GM23338 (cell line): ENCODE data around the gene DYRK1A. TPM values are rescaled to one million over a fixed set of nuclear protein-coding genes. Genes with fewer than 3 reads are reported as not detected.

Source experiments
- ATAC-seq: fragments of 200-7000 bp; cut with Tn5 transposase; 3 replicates; pipeline ENCODE4 v1.9.1; 2020
- DNase-seq: peaks from one replicate; pipeline ENCODE4 v3.0.0-alpha.2; 2015; ENCODE audit warnings: low spot score
- H2AFZ ChIP-seq: fragments of 200-600 bp; sonication (generic); 2 replicates; pipeline ENCODE4 v1.8.0; 2016; ENCODE audit warnings: antibody characterized with exemption, mild to moderate bottlenecking, moderate library complexity
- H3F3A ChIP-seq: fragments of 200-600 bp; sonication (generic); replicated peaks from 2 replicates; pipeline ENCODE4 v1.8.0; 2017; ENCODE audit warnings: antibody characterized with exemption, mixed run types, low read depth
- H3K27ac ChIP-seq: fragments of 200-600 bp; sonication (generic); 2 replicates; pipeline ENCODE4 v1.6.1; 2016; ENCODE audit warnings: low read depth
- H3K27me3 ChIP-seq: fragments of 200-600 bp; sonication (generic); 2 replicates; pipeline ENCODE4 v1.8.0; 2016; ENCODE audit warnings: mild to moderate bottlenecking, mixed run types, moderate library complexity; ENCODE audit not compliant: insufficient read depth
- H3K36me3 ChIP-seq: fragments of 200-600 bp; sonication (generic); 2 replicates; pipeline ENCODE4 v1.8.0; 2016; ENCODE audit warnings: mild to moderate bottlenecking; ENCODE audit not compliant: insufficient read depth
- H3K4me1 ChIP-seq: fragments of 200-600 bp; sonication (generic); 2 replicates; pipeline ENCODE4 v1.8.0; 2016; ENCODE audit warnings: mild to moderate bottlenecking, moderate library complexity; ENCODE audit not compliant: insufficient read depth
- H3K4me2 ChIP-seq: fragments of 200-600 bp; sonication (generic); 2 replicates; pipeline ENCODE4 v1.7.1; 2017; ENCODE audit warnings: mixed run types
- H3K4me3 ChIP-seq: fragments of 200-600 bp; sonication (generic); 2 replicates; pipeline ENCODE4 v1.6.1; 2016; ENCODE audit warnings: mixed run types
- H3K79me2 ChIP-seq: fragments of 200-600 bp; sonication (generic); replicated peaks from 2 replicates; pipeline ENCODE4 v1.8.0; 2017; ENCODE audit warnings: mild to moderate bottlenecking; ENCODE audit not compliant: insufficient read depth
- H3K9me2 ChIP-seq: fragments of 200-600 bp; sonication (generic); 2 replicates; pipeline ENCODE4 v1.8.0; 2017; ENCODE audit not compliant: insufficient read depth
- H4K20me1 ChIP-seq: fragments of 200-600 bp; sonication (generic); replicated peaks from 2 replicates; pipeline ENCODE4 v1.8.0; 2017; ENCODE audit warnings: mild to moderate bottlenecking; ENCODE audit not compliant: insufficient read depth
- H3K27ac Mint-ChIP-seq: 2 replicates; pipeline ENCODE4 v1.8.0; 2020; ENCODE audit warnings: inconsistent platforms, mild to moderate bottlenecking, moderate library complexity, mixed read lengths
- H3K27me3 Mint-ChIP-seq: 3 replicates; pipeline ENCODE4 v1.8.0; 2022; ENCODE audit warnings: low read depth, mild to moderate bottlenecking, moderate library complexity, mixed read lengths, inconsistent platforms; ENCODE audit not compliant: insufficient read depth, poor library complexity
- H3K36me3 Mint-ChIP-seq: 3 replicates; pipeline ENCODE4 v1.8.0; 2021; ENCODE audit warnings: low read depth, mild to moderate bottlenecking, inconsistent platforms, moderate library complexity, mixed read lengths
- H3K4me1 Mint-ChIP-seq: 3 replicates; pipeline ENCODE4 v1.8.0; 2020; ENCODE audit warnings: mild to moderate bottlenecking, inconsistent platforms, mixed read lengths
- H3K4me3 Mint-ChIP-seq: 3 replicates; pipeline ENCODE4 v1.8.0; 2021; ENCODE audit warnings: moderate library complexity, mild to moderate bottlenecking, inconsistent platforms, mixed read lengths
- H3K9me3 Mint-ChIP-seq: 3 replicates; pipeline ENCODE4 v1.8.0; 2020; ENCODE audit warnings: moderate library complexity, mild to moderate bottlenecking, inconsistent platforms, mixed read lengths
- CREB1 ChIP-seq: fragments of 250-450 bp; sonication (Bioruptor Pico); IDR thresholded peaks from 2 replicates; pipeline ENCODE4 v1.5.0; 2020; ENCODE audit warnings: low read depth, mild to moderate bottlenecking, moderate library complexity
- CTCF ChIP-seq, 2 experiments: fragments of 200-600 bp in 1 of 2; sonication (generic) in 1 of 2; conservative IDR thresholded peaks; 2 replicates each; pipeline versions ENCODE4 v1.5.1 to v1.6.1; 2016 to 2017; ENCODE audit warnings: antibody characterized with exemption in 2 of 2, low read depth in 2 of 2, mild to moderate bottlenecking in 2 of 2, moderate library complexity in 1 of 2
- ETS1 ChIP-seq: IDR thresholded peaks from 2 replicates; pipeline ENCODE4 v1.6.1; 2016; ENCODE audit warnings: antibody characterized with exemption
- EZH2 ChIP-seq: fragments of 200-600 bp; sonication (generic); IDR thresholded peaks from one replicate; pipeline ENCODE4 v1.8.0; 2017; ENCODE audit warnings: antibody characterized with exemption, mild to moderate bottlenecking, low read depth; ENCODE audit not compliant: unreplicated experiment
- EZH2phosphoT487 ChIP-seq: fragments of 200-600 bp; sonication (generic); IDR thresholded peaks from one replicate; pipeline ENCODE4 v1.8.1; 2018; ENCODE audit warnings: antibody characterized with exemption; ENCODE audit not compliant: unreplicated experiment
- JUNB ChIP-seq: IDR thresholded peaks from one replicate; pipeline ENCODE4 v1.6.1; 2016; ENCODE audit warnings: antibody characterized with exemption; ENCODE audit not compliant: unreplicated experiment
- NANOG ChIP-seq: IDR thresholded peaks from 2 replicates; pipeline ENCODE4 v1.6.1; 2016; ENCODE audit warnings: antibody characterized with exemption, borderline replicate concordance
- POLR2AphosphoS5 ChIP-seq: IDR thresholded peaks from 2 replicates; pipeline ENCODE4 v1.6.1; 2016; ENCODE audit warnings: antibody characterized with exemption, low read depth
- REST ChIP-seq: IDR thresholded peaks from one replicate; pipeline ENCODE4 v1.6.1; 2018; ENCODE audit warnings: antibody characterized with exemption; ENCODE audit not compliant: unreplicated experiment
- STAT1 ChIP-seq: IDR thresholded peaks from one replicate; pipeline ENCODE4 v1.6.1; 2016; ENCODE audit warnings: antibody characterized with exemption; ENCODE audit not compliant: unreplicated experiment
- ZNF114 ChIP-seq: fragments of 250-450 bp; sonication (Bioruptor Pico); IDR thresholded peaks from 2 replicates; pipeline ENCODE4 v1.5.0; 2020; ENCODE audit warnings: mild to moderate bottlenecking, moderate library complexity
- ZNF331 ChIP-seq: fragments of 250-450 bp; sonication (Bioruptor Pico); IDR thresholded peaks from 2 replicates; pipeline ENCODE4 v1.5.0; 2020; ENCODE audit warnings: low read depth, mild to moderate bottlenecking, moderate library complexity
- ZNF462 ChIP-seq: fragments of 250-450 bp; sonication (Bioruptor Pico); IDR thresholded peaks from 2 replicates; pipeline ENCODE4 v1.5.0; 2020; ENCODE audit warnings: mild to moderate bottlenecking, moderate library complexity
- polyA plus RNA-seq: library from polyadenylated mRNA; unstranded; fragments of >200 nt; fragmentation: Nextera tagmentation; extraction: Ambion mirVana; gene quantifications from 2 replicates; pipeline ENCODE4 v1.2.1, GENCODE V29; 2016
- total RNA-seq: library from RNA; depleted of rRNA; stranded (reverse); fragments of >200 nt; shearing (Covaris generic); gene quantifications from 2 replicates; pipeline ENCODE4 v1.2.3, GENCODE V29; 2014

Gene DYRK1A
- total and polyA plus RNA-seq, 2 experiments from 2014 or later: 10.3 to 84.7 TPM

GRCh38 chr21:37458669-37459276, 92.2 kb downstream of the DYRK1A start:
- no peak overlapping the region for H3K4me3 ChIP-seq
- no peaks in the 10 kb centered on the region; the same call in 1 of the 2 replicates for H3F3A ChIP-seq
- Mint-ChIP-seq H3K4me3 (peak overlapping the region; percentile 14; the same call in 1 of the 3 replicates), H3K27me3 (peaks cover 6% of the 10 kb centered on the region), H3K36me3 (peaks cover 5% of the 10 kb centered on the region; the same call in 1 of the 3 replicates), H3K4me1 (peaks cover 80% of the 10 kb centered on the region), H3K27ac (no peak overlapping the region), H3K9me3 (no peaks in the 10 kb centered on the region)
- H3K9me2 ChIP-seq: no peaks in the 10 kb centered on the region
- no peak overlapping the region; the same call in 1 of the 2 replicates for H3K27ac ChIP-seq
- H3K27me3 ChIP-seq: no peaks in the 10 kb centered on the region
- H3K4me2 ChIP-seq: peak overlapping the region; percentile 56
- peaks cover 69% of the 10 kb centered on the region for H3K4me1 ChIP-seq
- H2AFZ ChIP-seq: no peak overlapping the region
- peaks cover 98% of the 10 kb centered on the region for H3K79me2 ChIP-seq
- DNase-seq (peak; percentile 65), ATAC-seq (peak; percentile 35)
- TF ChIP-seq NANOG (no peak), JUNB (no peak), ZNF114 (CRISPR knock-in tag) (no peak), REST (no peak), ZNF462 (CRISPR knock-in tag) (no peak), CREB1 (CRISPR knock-in tag) (no peak), EZH2phosphoT487 (no peak), STAT1 (no peak), ETS1 (no peak), CTCF (conservative IDR thresholded peaks at IDR 0.05; ENCODE audit: low read depth in 2 of 2) (no peak), ZNF331 (CRISPR knock-in tag) (no peak), EZH2 (no peak), POLR2AphosphoS5 (no peak)
- peaks cover 30% of the 10 kb centered on the region for H4K20me1 ChIP-seq
- H3K36me3 ChIP-seq: no peaks in the 10 kb centered on the region
